Colon (tissue), 2 donors: ENCODE results near the gene NLRX1.
"Not testable (repeated sequence)": the region's sequence is repeated elsewhere in the genome, so short reads cannot be mapped to it uniquely, and the experiment has no call there.

ENCODE experiments used
- FAIRE-seq: peaks from 2 replicates; lab custom pipeline; 2012; peaks lifted over from hg19 to GRCh38; lab: Jason Lieb, UNC
- donor health status: control.
- donor health status: control.

Gene NLRX1

DNA sequence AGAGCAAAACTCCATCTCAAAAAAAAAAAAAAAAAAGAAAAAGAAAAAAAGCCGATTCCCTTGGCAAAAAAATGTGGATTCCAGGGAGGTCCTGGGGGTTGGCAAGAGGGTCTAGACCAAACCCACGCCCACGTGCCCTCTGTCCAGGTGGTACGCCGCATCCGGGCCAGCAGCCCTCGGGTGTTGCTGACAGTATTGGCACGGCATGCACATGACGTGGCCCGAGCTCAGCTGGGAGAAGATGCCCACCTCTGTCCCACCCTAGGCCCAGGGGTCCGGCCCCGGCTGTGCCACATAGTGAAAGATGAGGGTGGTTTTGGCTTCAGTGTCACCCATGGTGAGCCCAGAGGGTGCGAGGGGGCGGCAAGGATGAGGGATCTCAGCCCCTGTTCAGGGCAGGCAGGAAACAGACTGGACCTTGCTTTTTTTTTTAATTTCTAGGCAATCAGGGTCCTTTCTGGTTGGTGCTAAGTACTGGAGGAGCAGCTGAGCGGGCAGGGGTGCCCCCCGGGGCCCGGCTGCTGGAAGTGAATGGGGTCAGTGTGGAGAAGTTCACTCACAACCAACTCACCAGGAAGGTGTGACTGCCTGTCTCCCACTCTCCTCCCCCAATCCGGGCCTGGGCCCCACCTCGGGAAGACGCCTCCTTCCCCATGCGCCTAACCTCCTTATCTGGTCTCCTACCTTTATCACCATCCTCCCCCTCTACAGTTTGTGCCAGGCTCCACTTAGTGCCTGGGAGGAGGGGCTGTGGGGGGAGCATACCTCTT lies 18.8 kb downstream of the NLRX1 start:
- no peak for FAIRE-seq

GRCh38 chr11:119188067-119188466 lies 19.5 kb downstream of the NLRX1 start:
- no peak for FAIRE-seq

DNA sequence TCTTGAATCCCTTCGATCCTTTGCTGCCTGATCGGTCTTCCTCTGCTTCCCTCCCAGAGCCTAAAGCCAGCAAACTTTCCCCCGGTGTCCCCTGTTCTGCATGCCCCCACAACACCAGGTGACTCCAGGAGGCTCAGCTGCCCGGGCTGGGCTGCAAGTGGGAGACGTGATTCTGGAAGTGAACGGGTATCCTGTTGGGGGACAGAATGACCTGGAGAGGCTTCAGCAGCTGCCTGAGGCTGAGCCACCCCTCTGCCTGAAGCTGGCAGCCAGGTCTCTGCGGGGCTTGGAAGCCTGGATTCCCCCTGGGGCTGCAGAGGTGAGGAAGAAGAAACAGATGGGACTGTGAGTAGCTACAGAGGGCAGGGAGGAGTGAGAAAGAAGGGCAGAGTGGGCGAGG lies 20.4 kb downstream of the NLRX1 start:
- FAIRE-seq = no peak

GRCh38 chr11:119189393-119189792 lies 20.9 kb downstream of the NLRX1 start:
- FAIRE-seq = no peak

- FAIRE-seq = no peak
Measured at GRCh38 chr11:119190531-119190930, 22.0 kb downstream of the NLRX1 start.

DNA sequence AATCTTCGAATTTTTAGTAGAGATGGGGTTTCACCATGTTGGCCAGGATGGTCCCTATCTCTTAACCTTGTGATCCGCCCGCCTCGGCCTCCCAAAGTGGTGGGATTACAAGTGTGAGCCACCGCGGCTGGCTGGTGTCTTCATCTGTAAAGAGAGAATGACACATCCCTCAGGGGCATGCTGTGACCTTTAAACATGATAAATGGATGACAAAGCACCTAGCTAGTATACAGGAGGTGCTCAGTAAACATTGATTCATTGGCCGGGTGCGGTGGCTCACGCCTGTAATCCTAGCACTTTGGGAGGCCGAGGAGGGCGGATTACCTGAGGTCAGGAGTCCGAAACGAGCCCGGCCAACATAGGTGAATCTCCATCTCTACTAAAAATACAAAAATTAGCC lies 22.7 kb downstream of the NLRX1 start:
- not testable (repeated sequence) for FAIRE-seq

- no peak for FAIRE-seq
Measured at GRCh38 chr11:119192111-119192510, 23.6 kb downstream of the NLRX1 start.

- no peak for FAIRE-seq
Measured at GRCh38 chr11:119193001-119193400, 24.5 kb downstream of the NLRX1 start.

GRCh38 chr11:119193626-119194025 lies 25.1 kb downstream of the NLRX1 start:
- FAIRE-seq = no peak

DNA sequence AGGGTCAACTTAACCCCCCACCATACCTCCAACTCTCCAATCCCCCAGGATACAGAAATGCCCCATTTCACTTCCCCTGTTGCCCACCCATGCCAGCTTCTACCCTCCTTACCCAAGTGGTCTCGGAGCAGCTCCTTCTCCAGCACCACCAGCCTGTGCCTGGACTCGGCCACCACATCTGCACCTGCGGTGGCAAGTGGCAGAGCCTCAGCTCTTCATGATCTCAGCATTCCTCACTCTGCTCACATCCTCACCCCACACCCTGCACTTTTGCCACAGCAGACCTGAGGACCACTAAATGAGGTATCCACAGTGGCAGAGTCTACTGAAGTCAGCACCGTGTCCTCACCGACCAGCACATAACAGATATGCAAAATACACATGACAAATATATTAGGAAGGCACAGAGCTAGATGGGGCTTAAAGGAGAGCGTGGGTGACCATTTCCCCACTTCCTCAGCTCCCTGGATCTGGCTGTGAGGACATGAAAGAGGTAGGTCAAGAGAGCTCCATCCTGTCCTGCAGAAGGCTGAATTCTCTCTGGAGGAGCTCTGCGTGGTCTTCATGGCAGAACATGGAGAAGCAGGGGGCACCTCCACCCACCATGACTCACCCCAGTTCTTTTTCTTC lies 26.4 kb downstream of the NLRX1 start:
- FAIRE-seq = no peak

DNA sequence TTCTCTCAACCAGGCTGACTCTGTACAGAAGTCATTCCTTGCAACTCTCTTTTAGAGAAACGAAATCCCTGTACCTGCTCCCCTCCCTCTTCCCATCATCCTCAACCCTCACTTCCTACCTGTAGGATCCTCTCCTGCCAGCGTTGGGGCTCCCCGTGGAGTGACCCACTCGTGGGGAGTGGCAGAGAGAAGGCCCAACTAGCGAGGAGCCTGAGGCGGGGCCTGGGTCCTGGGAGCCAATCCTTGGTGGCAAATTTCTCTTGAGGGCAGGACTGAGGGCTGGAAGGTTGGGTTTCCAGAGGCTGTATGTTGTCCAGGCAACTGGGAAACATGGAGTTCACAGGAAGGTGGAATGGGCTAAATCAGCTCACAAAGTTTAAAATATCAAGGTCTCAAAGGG lies 27.2 kb downstream of the NLRX1 start:
- FAIRE-seq = no peak

- no peak for FAIRE-seq
Measured at GRCh38 chr11:119196833-119197483, 28.4 kb downstream of the NLRX1 start.

GRCh38 chr11:119198925-119199324 lies 30.4 kb downstream of the NLRX1 start:
- no peak for FAIRE-seq

- not testable (repeated sequence) for FAIRE-seq
Measured at GRCh38 chr11:119201236-119201635, 32.7 kb downstream of the NLRX1 start.

- no peak for FAIRE-seq
Measured at GRCh38 chr11:119202554-119202953, 34.0 kb downstream of the NLRX1 start.

DNA sequence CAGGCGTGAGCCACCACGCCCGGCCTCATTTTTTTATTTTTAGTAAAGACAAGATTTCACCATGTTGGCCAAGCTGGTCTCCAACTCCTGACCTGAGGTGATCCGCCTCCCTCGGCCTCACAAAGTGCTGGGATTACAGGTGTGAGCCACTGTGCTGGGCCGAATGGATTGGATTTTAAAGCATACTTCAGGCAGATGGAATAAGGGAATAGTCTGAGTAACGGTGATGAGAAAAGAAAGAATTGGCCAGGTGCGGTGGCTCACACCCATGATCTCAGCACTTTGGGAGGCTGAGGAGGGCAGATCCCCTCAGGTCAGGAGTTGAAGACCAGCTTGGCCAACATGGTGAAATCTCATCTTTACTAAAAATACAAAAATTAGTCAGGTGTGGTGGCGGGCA lies 35.5 kb downstream of the NLRX1 start:
- no peak for FAIRE-seq

- no peak for FAIRE-seq
Measured at GRCh38 chr11:119205080-119205479, 36.6 kb downstream of the NLRX1 start.

DNA sequence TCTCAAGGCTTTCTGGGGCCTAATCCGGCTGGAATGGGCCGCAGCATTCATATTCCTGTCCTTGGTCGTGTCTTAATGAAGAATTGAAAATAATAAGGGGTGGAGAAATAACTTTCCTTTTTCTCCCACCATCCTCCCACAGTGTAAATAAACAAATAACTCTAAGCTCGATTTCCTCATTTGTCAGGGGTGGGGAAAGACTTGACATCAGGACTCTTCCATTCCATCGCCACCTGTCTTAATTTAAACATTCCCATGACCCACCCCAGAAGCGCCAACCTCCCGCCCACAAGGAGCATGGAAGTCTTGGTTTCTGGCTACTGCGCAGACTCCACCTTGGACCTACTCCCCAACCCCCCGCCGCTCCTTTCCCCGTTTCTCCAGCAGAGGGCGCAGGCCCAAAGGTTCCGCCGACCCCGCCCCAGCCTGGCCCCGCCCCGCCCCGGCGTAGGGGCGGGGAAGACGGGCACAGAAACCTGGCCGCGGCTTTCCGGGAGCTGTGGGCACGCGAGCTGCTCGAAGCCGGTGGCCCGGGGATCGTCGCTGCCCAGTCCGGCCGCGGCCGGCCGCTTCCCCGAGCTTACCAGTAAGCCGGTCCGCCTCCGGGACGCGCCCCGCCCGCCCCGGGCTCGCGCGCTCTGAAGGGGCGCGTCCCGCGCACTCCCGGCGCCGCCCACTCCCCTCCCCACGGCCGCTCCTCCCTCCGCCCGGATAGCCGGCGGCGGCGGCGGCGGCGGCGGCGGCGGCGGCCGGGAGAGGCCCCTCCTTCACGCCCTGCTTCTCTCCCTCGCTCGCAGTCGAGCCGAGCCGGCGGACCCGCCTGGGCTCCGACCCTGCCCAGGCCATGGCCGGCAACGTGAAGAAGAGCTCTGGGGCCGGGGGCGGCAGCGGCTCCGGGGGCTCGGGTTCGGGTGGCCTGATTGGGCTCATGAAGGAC lies 37.3 kb downstream of the NLRX1 start, which contains the start of gene CBL:
TSS of gene CBL (plus strand) at position 766 of the 937 bp plus-strand sequence. CDS start at position 845, 79 bp downstream.
- no peak for FAIRE-seq

GRCh38 chr11:119206511-119207414 lies 38.2 kb downstream of the NLRX1 start:
- no peak for FAIRE-seq

DNA sequence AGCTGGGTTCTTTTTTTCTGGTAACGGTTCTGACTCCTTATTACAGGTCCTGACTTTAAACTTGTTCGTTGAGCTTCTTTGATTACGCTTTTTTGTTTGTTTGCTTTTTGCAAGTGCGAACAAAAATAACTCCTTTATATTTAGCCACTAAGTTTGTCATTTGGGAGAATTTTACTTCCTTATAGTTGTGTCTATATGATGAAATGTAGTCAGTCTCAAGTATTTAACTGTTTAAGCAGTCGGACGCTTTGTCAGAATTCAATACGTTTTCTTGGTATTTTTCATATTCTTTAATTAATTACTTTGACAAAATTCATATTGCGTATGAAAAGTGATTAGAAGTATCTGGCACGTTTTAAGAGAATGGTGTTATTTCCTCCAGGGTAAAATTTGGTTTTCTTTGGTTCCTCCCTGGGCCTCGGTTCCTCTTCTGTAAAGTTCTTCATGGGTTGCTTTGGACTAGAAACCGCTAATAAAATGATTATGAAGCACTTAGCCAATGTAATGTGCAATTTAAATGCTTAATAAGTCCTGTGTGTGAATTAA lies 39.0 kb downstream of the NLRX1 start:
- peak; percentile 47 for FAIRE-seq

GRCh38 chr11:119209186-119209585 lies 40.7 kb downstream of the NLRX1 start:
- FAIRE-seq = no peak
